Sigmoid colon (tissue), 4 donors: Measurements from ENCODE around the gene ZNF503.

Experiments used
- EP300 ChIP-seq, 4 donors: sonication (generic); formaldehyde crosslinking; IDR thresholded peaks; one replicate each; pipeline ENCODE4 v1.6.1; 2017; ENCODE audit warnings: antibody characterized with exemption in 4 of 4
- POLR2A ChIP-seq, 2 donors: fragments of 450-650 bp; IDR thresholded peaks; one replicate each; pipeline ENCODE4 v1.6.1; 2016; ENCODE audit warnings: antibody characterized with exemption in 2 of 2, mild to moderate bottlenecking in 2 of 2, moderate library complexity in 2 of 2
- POLR2AphosphoS5 ChIP-seq, 4 donors: sonication (generic); formaldehyde crosslinking; IDR thresholded peaks; one replicate each; pipeline ENCODE4 v1.6.1; 2017; ENCODE audit warnings: antibody characterized with exemption in 4 of 4
- TF ChIP-seq, protein P1 (sequence below), 4 experiments: fragments of 450-650 bp in 3 of 4; fragments of 200-600 bp in 1 of 4; IDR thresholded peaks; one replicate each; pipeline ENCODE4 v1.5.1; 2016 to 2019; ENCODE audit warnings: antibody characterized with exemption in 4 of 4, mild to moderate bottlenecking in 3 of 4, moderate library complexity in 2 of 4

DNA sequence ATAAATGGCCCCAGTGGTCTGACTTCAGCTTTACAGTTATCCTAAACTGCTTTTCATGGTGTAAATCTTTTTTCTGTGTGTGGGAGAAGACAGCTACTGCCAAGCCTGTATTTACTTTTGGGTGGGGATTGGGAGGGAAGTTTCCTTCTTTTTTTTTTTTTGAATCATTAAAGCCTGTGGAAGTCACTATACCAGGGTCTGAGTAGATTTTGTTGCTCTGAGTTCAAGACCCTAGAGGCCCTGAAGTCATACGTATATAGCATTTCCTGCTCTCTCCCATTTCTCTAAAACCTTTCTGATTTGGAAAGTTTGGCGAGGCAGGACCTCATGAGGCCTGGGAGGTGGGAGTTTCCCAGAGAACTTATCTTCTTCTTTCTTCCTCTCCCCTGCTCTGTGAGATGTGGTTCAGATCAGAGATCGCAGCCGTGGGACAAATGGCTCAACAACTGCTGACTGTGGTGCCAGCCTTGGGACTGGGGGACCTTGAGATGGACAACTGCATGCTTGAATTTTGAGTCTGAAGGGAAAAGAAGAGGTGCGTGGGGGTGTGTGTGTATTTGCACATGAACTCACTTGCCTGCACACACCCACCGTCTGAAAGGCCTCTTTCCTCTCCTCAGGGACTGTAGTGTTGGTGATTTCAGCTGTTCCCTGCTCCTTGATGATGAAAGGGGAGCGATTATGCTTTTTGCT is 48.0 kb upstream of the ZNF503 start:
- TF ChIP-seq POLR2A (IDR thresholded peaks at IDR 0.05) (no peak), EP300 (IDR thresholded peaks at IDR 0.05) (no peak), POLR2AphosphoS5 (IDR thresholded peaks at IDR 0.05) (no peak)
- TF ChIP-seq, protein P1, sequence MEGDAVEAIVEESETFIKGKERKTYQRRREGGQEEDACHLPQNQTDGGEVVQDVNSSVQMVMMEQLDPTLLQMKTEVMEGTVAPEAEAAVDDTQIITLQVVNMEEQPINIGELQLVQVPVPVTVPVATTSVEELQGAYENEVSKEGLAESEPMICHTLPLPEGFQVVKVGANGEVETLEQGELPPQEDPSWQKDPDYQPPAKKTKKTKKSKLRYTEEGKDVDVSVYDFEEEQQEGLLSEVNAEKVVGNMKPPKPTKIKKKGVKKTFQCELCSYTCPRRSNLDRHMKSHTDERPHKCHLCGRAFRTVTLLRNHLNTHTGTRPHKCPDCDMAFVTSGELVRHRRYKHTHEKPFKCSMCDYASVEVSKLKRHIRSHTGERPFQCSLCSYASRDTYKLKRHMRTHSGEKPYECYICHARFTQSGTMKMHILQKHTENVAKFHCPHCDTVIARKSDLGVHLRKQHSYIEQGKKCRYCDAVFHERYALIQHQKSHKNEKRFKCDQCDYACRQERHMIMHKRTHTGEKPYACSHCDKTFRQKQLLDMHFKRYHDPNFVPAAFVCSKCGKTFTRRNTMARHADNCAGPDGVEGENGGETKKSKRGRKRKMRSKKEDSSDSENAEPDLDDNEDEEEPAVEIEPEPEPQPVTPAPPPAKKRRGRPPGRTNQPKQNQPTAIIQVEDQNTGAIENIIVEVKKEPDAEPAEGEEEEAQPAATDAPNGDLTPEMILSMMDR (IDR thresholded peaks at IDR 0.05): no peak
